ENCODE results near the gene AFF3.
A peak's percentile ranks its signal among the peaks of the same experiment; 100 is the strongest.

The AFF3 gene

DNA sequence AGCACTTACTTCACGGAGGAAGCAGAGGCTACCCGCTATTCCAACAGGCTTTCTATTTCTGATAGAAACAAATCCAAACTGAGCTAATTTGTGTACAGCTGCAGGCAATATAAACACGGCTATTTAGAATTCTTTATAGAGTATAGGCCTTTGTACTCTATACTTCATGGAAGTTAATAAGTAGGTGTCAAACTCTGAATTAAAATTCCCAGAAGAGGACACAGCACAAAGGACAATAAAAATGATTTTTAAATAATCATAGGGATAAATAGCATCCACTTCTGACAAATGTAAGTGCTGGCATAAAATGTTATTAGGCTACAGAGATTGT, 261.5 kb downstream of the AFF3 start:
- no peak for TF ChIP-seq POLR2A (IDR thresholded peaks at IDR 0.05; ENCODE audit: low read depth, low read length)
- no peak for FAIRE-seq
- no peak for DNase-seq (ENCODE audit: insufficient read length, low spot score)

DNA sequence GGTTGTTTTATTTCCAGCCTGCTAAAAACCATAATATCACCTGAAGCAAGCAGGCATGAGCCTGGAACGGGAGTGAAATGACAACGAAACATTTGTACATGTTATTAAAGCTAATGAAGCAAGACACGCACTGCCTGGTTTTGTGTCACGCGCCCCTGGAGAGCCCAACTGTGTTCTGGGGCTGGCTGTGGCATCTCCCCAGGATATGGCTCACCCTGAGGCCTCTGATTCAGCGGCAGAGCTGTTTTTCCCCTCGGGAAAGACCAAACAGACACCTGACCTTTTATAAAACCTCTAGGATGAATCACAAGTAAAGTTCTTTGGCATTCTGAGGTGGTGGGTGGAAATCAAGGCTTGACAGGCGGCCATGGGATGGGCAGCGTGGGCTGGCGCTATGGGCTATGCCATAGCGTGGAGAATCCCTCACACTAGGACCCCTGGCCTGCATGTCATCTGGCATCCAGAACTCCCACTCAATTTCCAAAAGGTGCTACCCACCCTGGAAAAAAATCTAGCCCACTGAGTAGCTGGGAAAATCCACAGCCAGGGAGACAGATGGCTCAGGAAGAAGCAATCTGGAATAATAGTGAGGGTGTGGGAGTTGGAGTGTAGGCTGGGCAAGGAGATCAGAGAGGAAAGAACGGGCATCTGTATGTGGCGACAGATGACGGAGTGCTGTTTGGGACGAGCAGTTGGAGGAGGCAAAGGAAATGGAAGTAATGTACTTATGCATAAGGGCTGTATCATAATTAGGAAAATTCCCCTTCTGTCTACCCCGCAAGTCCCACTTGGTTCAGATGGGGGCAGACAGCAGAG, 262.0 kb downstream of the AFF3 start:
- DNase-seq (ENCODE audit: insufficient read length, low spot score) (peak; percentile 53), FAIRE-seq (peak; percentile 95)
- no peak for TF ChIP-seq POLR2A (IDR thresholded peaks at IDR 0.05; ENCODE audit: low read depth, low read length)

DNA sequence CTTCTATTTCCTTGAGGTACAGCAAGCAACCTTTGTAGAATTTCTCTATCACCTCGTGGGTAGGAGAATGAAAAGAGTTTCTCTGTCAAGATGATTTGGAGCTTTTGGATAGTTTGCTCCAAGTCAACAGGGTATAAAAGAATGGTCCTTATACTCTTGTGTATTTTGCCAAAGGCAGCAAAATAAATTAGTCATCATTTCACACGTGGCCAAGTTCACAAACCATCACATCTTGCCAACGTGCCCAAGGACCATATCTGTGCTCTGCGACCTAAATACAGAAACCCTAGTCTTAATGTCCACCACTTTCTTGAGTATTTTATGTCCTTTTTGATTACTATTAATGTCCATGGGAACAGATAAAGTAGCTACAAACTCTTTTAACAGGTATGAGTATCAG, 262.9 kb downstream of the AFF3 start:
- DNase-seq (ENCODE audit: insufficient read length, low spot score) (no peak), FAIRE-seq (peak; percentile 11)

DNA sequence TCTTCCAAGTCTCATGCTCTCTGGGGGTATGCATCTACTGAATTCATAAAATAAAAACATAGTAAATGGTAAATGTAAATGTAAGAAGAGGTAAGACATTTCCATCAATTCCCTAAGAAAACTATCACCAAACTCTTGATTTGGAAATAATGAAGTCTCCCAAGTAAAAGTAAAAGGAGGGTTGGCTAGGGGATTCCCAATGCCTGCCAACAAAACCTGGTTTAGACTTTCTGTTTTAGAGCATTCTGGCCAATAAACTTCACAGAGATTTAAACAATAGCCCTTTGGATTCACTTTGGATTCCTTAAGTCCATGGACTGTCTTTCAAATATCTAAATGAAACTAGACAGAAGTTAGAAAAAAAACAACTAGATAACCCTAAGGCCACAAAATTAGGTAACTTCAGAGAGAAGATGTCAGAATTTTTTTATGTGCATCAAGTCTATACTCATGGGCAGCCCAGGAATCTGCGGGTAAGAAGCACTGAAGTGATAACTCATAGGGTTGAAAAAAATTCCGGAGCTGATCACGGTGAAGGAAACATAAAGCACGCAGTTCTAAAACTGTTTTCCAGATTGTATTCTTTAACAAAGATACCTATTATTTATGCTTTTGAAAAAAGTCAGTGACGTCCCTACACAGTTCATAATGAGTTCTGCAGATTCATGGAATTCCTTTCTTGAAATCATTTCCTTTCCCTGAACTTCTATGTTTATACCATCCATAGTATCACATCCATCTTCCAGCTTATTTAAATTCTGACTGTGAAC, 263.6 kb downstream of the AFF3 start:
- FAIRE-seq: peak; percentile 45
- DNase-seq (ENCODE audit: insufficient read length, low spot score): no peak
- TF ChIP-seq POLR2A (IDR thresholded peaks at IDR 0.05; ENCODE audit: low read depth, low read length): no peak

More for the DNA sequence above, 262.9 kb downstream of the AFF3 start:
- no peak for TF ChIP-seq POLR2A (IDR thresholded peaks at IDR 0.05; ENCODE audit: low read depth, low read length)

DNA sequence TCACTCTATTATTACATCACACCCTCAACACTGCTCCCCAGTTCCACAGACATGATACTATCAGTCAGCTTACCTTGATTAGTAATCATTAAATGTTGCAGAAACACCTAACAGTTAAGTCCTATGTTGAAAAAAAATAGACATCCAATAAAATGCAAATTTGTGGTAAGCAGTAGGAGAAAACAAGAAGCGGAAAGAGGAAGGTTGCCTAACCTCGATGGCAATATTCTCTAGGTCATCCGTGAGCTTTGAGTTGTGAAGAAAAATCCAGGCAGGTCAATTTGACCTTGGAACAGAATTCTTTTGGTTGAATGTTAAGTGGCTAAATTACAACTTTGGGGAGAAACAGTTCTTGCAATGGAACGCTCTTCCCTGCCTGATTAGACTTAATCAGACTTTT, 264.4 kb downstream of the AFF3 start:
- no peak for DNase-seq (ENCODE audit: insufficient read length, low spot score)
- no peak for FAIRE-seq
- no peak for TF ChIP-seq POLR2A (IDR thresholded peaks at IDR 0.05; ENCODE audit: low read depth, low read length)

DNA sequence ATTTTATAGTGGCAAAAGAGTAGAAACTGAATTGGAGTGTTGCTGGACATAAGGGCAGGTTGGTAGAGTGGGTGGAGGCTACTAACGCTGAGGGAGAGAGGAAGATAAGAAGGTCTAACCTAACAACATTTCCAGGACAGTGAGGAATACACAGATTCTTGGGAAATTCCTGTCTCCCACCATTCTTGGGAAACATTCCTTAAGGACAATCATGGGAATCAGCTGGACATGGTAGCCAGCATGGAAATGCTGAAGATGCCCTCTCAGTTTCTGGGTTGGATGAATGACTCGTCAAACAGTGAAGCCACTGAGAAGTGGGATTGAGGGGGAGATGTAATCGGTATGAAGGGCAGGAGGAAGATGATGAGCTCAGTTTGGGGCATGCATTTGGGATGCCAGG, 265.4 kb downstream of the AFF3 start:
- no peak for FAIRE-seq
- TF ChIP-seq POLR2A (IDR thresholded peaks at IDR 0.05; ENCODE audit: low read depth, low read length): no peak

DNA sequence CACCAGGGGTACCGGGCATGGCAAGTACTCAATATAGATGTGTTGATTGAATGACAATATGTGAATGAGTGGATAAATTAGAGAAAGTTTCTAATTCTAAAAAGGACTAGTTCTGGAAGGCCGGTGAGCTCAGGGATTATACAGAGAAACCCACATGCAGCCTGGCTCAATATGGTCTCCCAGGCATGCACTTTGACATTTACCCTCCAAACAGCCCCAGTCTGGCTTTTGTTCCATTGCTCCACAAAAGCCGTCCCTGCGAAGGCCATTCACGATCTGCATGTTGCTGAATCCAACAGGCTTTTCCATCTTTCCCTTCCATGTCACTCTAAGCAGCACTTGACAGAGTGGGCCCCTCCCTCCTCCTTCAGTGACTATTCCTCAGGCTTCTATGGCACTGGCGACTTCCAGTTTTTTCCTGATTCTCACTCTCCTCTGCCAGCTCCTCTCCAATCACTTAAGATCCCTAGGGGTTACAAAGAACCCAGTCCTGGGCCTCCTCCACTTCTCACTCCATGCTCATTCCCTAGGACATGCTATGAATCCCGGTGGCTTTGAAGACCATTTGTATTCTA, 266.7 kb downstream of the AFF3 start:
- no peak for TF ChIP-seq POLR2A (IDR thresholded peaks at IDR 0.05; ENCODE audit: low read depth, low read length)
- no peak for DNase-seq (ENCODE audit: insufficient read length, low spot score)
- no peak for FAIRE-seq

More for the DNA sequence above, 265.4 kb downstream of the AFF3 start:
- no peak for DNase-seq (ENCODE audit: insufficient read length, low spot score)

DNA sequence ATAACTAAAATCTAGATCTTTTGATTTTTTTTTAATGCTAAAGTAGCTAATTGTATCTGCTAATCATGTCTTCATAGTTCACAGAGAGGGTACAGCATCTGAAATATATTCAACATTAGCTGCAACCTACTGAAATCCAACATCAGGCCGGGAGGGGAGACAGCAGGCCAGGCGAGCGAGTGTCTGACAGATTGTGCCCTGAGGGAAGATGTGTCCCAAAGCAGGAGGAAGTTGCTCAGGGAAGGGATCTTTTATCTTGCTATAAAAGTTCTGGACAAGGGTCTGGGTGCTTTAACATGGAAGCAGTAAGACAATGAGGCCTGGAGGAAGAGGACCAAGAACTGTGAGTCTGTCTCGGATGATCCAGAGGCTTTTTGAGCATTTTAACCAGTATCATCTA, 274.1 kb downstream of the AFF3 start:
- no peak for FAIRE-seq

DNA sequence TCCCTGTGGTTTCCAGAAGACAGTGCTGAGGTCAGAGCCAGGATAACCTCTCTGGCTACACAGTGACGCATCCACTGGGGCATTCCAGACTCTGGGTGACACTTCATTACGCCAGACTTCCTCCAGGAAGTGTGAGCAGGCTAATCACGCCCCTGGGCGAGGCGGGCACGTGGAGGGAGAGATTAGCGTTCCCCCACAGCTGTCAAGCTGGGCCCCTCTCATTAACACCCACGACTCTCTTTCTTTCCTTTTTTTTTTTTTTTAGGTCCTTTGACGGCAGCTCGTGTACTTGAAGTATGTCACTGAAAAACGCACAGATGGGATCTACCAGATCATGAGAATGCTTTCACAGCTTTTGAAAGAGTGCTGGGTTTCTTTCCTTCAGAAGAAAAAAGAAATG, 274.6 kb downstream of the AFF3 start:
- DNase-seq (ENCODE audit: insufficient read length, low spot score) (no peak), FAIRE-seq (peak; percentile 6)
- TF ChIP-seq POLR2A (IDR thresholded peaks at IDR 0.05; ENCODE audit: low read depth, low read length): no peak

More for the DNA sequence above, 274.1 kb downstream of the AFF3 start:
- DNase-seq (ENCODE audit: insufficient read length, low spot score): no peak
- TF ChIP-seq POLR2A (IDR thresholded peaks at IDR 0.05; ENCODE audit: low read depth, low read length): no peak

DNA sequence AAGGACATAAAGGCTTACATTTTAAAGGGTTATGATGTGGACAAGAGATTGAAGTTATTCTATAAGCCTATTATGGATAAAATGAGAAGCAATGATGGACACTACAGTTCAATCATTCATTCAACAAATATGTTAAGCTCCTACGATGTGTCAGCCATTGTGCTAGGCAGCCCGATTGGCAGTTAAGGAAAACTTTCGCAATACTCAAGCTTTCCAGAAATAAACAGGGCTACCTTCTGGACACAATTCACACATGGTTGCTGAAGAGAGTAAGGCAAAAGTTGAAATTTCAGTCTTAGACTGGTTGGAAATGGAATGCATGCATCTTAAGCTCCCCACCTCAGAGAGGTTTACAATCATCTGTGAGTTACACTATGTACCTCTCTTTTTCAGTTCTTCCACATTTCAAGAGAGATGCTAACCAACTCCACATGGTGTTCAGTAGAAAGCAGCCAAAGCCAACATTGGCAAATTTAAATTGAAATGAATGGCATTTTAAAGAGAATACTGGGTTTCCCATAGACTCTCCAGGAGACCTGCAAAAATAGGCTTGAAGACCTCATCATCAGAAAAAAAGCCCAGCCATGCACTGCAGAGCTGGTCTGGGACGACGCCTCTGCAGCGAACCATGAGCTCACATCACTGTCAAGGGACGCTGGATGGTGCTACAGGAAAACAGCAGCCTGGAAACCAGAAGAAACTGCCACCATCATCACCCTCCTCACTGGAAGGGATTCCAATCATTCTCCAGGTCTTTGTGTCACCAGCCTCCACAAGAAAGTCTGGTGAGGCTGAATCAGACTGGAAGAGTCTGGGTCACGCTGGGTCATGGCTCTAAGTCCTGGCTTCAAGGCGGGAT, 276.3 kb downstream of the AFF3 start:
- DNase-seq (ENCODE audit: insufficient read length, low spot score) (no peak), FAIRE-seq (no peak)
- no peak for TF ChIP-seq POLR2A (IDR thresholded peaks at IDR 0.05; ENCODE audit: low read depth, low read length)

DNA sequence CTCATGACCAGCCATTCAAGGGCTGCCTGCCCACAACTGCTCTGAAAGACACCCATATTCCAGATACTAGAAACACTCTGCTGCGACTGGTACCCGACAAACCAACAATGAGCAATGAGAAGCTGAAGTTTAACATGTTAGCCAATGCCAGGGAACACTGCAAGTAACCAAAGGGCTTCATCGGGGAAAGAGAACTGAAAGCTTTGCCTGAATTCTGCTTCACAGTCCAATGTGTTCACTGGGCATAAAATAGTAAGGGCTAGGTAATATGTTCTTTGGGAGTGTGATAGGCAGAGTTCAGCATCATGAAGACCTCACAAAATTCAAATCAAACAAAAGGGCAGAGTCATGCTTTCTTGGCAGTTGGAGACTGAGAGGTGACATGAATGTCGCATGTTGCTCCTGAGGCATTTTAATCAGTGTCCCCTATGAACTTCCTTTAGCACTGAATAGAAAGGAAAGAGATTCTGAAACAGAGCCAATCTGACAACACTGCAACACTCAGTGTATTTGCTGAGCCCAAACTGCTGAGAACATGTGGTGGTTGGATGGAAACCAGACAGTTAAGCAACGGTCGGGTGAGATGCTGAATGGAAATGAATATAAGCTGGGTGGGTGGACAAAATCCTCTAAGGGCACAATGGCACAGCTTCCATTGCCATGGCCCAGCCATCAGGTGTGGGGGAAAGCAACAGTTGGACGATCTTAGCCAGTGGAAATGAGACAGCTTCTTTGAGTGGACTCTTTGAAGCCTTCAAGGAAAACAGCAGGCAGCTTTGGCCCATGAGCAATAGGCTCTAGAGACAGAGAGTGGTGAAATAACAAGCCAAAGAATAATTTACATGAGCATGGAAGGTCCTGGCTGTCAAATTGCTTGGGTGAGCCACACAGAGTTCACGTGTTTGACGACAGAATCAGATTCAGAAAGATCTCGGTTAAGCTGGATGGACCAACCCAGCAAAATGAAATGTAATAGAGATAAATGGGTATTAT, 277.5 kb downstream of the AFF3 start:
- DNase-seq (ENCODE audit: insufficient read length, low spot score) (no peak), FAIRE-seq (no peak)

DNA sequence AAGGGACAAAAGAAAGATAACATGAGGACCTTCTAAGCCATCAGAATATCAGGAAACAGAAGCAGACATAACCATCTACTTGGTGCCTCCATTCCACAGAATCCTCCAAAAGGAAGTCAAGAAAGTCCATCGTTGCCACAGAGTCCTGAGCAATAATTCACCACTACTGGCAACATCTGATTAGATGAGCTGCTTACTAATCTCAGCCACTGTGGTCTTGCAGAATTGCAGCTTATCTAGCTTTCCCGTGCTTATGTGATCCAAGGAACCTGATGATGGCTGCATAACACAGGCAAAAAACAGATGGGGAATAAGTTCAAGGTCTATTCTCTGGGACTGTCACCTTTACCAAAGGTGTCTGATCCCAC, 278.5 kb downstream of the AFF3 start:
- TF ChIP-seq POLR2A (IDR thresholded peaks at IDR 0.05; ENCODE audit: low read depth, low read length): no peak
- FAIRE-seq: no peak
- DNase-seq (ENCODE audit: insufficient read length, low spot score): no peak

More for the DNA sequence above, 277.5 kb downstream of the AFF3 start:
- TF ChIP-seq POLR2A (IDR thresholded peaks at IDR 0.05; ENCODE audit: low read depth, low read length): no peak
